Gastroesophageal sphincter (tissue), 4 donors: ENCODE measurements around the gene ODAD4. TPM values are rescaled to one million over a fixed set of nuclear protein-coding genes. Genes with fewer than 3 reads are reported as not detected.
"Not testable (repeated sequence)": the region's sequence is repeated elsewhere in the genome, so short reads cannot be mapped to it uniquely, and the experiment has no call there.

Source experiments
- ATAC-seq: fragments of 150-250 bp; one replicate; pipeline ENCODE4 v1.9.1; 2016; ENCODE audit warnings: mild to moderate bottlenecking, moderate library complexity
- H3K27ac ChIP-seq, 4 donors: fragments of 200-600 bp; sonication (generic) in 3 of 4; 1 replicate in 3 of 4; 2 replicates in 1 of 4; pipeline ENCODE4 v1.5.1; 2016 to 2019
- H3K27me3 ChIP-seq: fragments of 200-600 bp; sonication (generic); one replicate; pipeline ENCODE4 v1.5.1; 2019
- H3K36me3 ChIP-seq, 2 donors: fragments of 200-600 bp; sonication (generic); one replicate each; pipeline ENCODE4 v1.5.1; 2019; ENCODE audit warnings: control low read depth in 1 of 2
- H3K4me1 ChIP-seq, 3 donors: fragments of 200-600 bp; sonication (generic); 1 replicate in 2 of 3; 2 replicates in 1 of 3; pipeline ENCODE4 v1.5.1; 2016 to 2019; ENCODE audit warnings: control low read depth in 2 of 3
- H3K4me3 ChIP-seq, 2 donors: fragments of 200-600 bp; sonication (generic); one replicate each; pipeline ENCODE4 v1.5.1; 2019; ENCODE audit warnings: mild to moderate bottlenecking in 1 of 2, moderate library complexity in 1 of 2
- H3K9me3 ChIP-seq, 3 donors: fragments of 200-600 bp; sonication (generic); one replicate each; pipeline ENCODE4 v1.5.1; 2017 to 2019; ENCODE audit warnings: control low read depth in 2 of 3
- EP300 ChIP-seq: sonication (generic); formaldehyde crosslinking; IDR thresholded peaks from one replicate; pipeline ENCODE4 v1.6.1; 2017; ENCODE audit warnings: antibody characterized with exemption, mild to moderate bottlenecking
- POLR2A ChIP-seq, 2 donors: fragments of 450-650 bp; IDR thresholded peaks; one replicate each; pipeline ENCODE4 v1.6.1; 2017; ENCODE audit warnings: antibody characterized with exemption in 2 of 2, mild to moderate bottlenecking in 2 of 2, moderate library complexity in 1 of 2
- POLR2AphosphoS5 ChIP-seq: sonication (generic); formaldehyde crosslinking; IDR thresholded peaks from one replicate; pipeline ENCODE4 v1.6.1; 2017; ENCODE audit warnings: antibody characterized with exemption
- WGBS, 2 donors: methylation state at CpG; one replicate each; pipeline ENCODE4 v1.1.5; 2018; ENCODE audit warnings: low coverage in 1 of 2; 5-methylcytosine and 5-hydroxymethylcytosine counted together
- total RNA-seq, 4 donors: library from RNA; depleted of rRNA; stranded (reverse); fragments of >200 nt; gene quantifications; one replicate each; pipeline ENCODE4 v1.1.0, GENCODE V29; 2016
- TF ChIP-seq, protein P1 (sequence below), 4 experiments: fragments of 200-600 bp in 2 of 4; fragments of 450-650 bp in 2 of 4; sonication (generic) in 1 of 4; IDR thresholded peaks; one replicate each; pipeline ENCODE4 v1.5.1; 2017 to 2019; ENCODE audit warnings: antibody characterized with exemption in 4 of 4, mild to moderate bottlenecking in 2 of 4, moderate library complexity in 2 of 4

The ODAD4 gene
- total RNA-seq, 4 donors from 2014 or later = 0.19 to 2.2 (median 0.60) TPM

DNA sequence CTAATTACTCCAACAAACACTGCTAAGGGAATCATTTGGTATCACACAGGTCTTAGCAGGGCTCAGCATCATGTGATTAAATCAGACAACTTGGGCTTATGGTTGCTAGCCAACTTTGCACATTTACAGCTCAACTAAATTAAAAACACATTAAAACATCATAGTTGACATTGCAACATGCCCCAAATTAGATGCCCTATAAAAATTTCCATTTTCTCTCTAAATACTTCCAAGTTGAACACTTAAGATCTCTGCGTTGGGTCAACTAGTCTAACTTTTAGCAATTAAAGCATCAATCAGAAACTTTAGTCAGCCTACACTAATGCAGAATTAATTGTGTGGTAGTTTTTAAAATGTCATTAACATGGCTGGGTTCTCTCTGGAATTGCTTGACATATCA, 74.7 kb downstream of the ODAD4 start:
- Histone ChIP-seq H3K4me3 (no peak overlapping the region), H3K36me3 (peaks cover 0 to 32% of the 10 kb centered on the region in 2 donors), H3K9me3 (no peaks in the 10 kb centered on the region), H3K4me1 (peaks cover 0 to 73% (median 5%) of the 10 kb centered on the region in 3 donors), H3K27ac (no peak overlapping the region), H3K27me3 (no peaks in the 10 kb centered on the region)
- no peak for TF ChIP-seq EP300
- TF ChIP-seq, protein P1, sequence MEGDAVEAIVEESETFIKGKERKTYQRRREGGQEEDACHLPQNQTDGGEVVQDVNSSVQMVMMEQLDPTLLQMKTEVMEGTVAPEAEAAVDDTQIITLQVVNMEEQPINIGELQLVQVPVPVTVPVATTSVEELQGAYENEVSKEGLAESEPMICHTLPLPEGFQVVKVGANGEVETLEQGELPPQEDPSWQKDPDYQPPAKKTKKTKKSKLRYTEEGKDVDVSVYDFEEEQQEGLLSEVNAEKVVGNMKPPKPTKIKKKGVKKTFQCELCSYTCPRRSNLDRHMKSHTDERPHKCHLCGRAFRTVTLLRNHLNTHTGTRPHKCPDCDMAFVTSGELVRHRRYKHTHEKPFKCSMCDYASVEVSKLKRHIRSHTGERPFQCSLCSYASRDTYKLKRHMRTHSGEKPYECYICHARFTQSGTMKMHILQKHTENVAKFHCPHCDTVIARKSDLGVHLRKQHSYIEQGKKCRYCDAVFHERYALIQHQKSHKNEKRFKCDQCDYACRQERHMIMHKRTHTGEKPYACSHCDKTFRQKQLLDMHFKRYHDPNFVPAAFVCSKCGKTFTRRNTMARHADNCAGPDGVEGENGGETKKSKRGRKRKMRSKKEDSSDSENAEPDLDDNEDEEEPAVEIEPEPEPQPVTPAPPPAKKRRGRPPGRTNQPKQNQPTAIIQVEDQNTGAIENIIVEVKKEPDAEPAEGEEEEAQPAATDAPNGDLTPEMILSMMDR (IDR thresholded peaks at IDR 0.05) = no peak
- TF ChIP-seq POLR2A (IDR thresholded peaks at IDR 0.05) = no peak
- no peak for TF ChIP-seq POLR2AphosphoS5
- ATAC-seq = no peak
- 38 to 50% methylated on average over 1 of the region's 1 CpG for WGBS, 2 donors

DNA sequence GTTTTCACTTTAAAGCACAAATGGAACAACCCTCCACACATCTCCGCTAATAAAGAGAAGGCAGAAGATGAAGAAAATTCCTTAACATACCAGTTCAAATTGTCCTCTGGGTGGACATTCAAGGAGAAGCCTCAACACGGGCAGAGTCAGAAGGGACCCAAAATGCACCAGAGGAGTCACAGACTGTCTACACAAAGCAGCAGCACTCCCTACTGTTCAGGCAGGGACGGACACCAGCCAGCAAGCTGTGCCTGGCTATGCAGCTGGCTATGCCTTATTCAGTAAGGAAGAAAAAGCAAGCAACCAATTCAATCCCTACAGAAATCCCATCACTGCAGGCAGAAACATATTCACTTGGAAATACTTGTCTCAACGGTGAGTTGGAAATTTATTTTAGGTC, 78.8 kb downstream of the ODAD4 start:
- Histone ChIP-seq H3K36me3 (no peaks in the 10 kb centered on the region), H3K27ac (no peak overlapping the region), H3K9me3 (no peaks in the 10 kb centered on the region), H3K4me1 (peaks cover 0 to 91% (median 32%) of the 10 kb centered on the region in 3 donors), H3K4me3 (no peak overlapping the region), H3K27me3 (no peaks in the 10 kb centered on the region)
- no peak for ATAC-seq
- no peak for TF ChIP-seq EP300
- TF ChIP-seq, protein P1 (IDR thresholded peaks at IDR 0.05) = peak in 1 of 4 experiments; percentile 13
- no peak for TF ChIP-seq POLR2A (IDR thresholded peaks at IDR 0.05)
- WGBS, 2 donors = 62 to 73% methylated on average over 3 of the region's 4 CpGs

DNA sequence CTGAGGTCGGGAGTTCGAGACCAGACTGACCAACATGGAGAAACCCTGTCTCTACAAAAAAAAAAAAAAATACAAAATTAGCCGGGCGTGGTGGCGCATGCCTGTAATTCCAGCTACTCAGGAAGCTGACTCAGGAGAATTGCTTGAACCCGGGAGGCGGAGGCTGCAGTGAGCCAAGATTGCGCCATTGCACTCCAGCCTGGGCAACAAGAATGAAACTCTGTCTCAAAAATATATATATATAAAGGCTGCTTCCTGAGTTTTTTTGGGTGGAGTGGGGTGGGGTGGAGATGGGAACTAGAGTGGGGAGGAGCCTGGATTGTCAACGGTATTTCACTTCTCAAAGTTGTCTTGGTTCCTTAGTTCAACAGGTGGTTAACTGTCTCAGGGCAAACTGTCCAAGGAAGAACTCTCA, 79.9 kb downstream of the ODAD4 start:
- H3K4me3 ChIP-seq, ATAC-seq, H3K27me3 ChIP-seq, H3K36me3 ChIP-seq, H3K27ac ChIP-seq, H3K9me3 ChIP-seq: not testable (repeated sequence)
- 57 to 66% methylated on average over 7 to 9 of the region's 9 CpGs for WGBS, 2 donors
- peaks cover 0 to 91% (median 39%) of the 10 kb centered on the region in 3 donors for H3K4me1 ChIP-seq

DNA sequence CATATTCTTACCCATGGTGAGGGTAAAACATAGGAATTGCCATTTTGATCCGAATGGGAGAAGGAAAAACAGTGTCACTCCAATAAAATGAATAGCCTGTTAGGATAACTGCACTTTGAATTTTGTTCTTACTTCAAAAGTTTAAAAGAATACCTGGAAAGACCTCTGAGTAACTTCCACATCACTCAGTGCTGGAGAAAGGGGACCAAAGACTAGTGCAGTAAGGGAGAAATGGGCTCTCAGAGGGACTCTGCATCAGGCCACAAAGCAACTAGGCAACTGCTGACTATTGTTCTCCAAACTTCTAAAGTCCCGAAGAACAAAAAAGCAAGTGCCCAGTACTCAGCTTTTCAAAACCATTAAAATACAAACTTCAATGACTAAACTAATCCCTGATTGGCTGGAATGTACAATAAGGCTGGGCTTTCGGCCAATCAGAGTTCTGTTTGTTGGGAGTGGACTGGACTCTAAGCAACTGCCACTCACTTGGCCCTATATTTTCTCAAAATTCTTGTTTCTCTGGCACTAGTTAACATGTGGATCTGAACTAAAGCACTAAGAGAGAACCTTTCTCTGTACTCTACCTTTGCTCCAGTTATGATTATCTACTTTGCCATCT, 80.6 kb downstream of the ODAD4 start:
- no peak for ATAC-seq
- WGBS, 2 donors = 77 to 87% methylated on average over 3 of the region's 3 CpGs
- H3K36me3 ChIP-seq = no peaks in the 10 kb centered on the region
- no peak for TF ChIP-seq POLR2A (IDR thresholded peaks at IDR 0.05)
- TF ChIP-seq, protein P1 (IDR thresholded peaks at IDR 0.05) = no peak
- no peak for TF ChIP-seq EP300
- TF ChIP-seq POLR2AphosphoS5 = no peak
- H3K4me1 ChIP-seq = peaks cover 0 to 91% (median 47%) of the 10 kb centered on the region in 3 donors
- H3K27me3 ChIP-seq = no peaks in the 10 kb centered on the region
- H3K4me3 ChIP-seq = no peak overlapping the region
- no peaks in the 10 kb centered on the region for H3K9me3 ChIP-seq
- H3K27ac ChIP-seq = no peak overlapping the region

DNA sequence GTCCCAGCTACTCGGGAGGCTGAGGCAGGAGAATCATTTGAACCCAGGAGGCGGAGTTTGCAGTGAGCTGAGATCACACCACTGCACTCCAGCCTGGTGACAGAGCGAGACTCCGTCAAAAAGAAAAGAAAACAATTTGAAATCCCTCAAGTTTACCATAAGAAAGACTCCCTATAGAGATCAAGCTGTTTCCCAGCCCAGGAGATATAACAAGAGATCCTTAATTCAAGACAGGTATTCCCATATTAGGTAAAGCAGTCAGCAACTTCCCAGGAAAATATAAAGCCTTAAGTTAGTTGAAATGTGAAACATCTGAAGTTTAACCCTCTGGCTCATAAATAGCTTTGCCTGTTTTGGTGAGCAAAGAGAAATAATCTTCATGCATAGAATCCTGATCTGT, 81.9 kb downstream of the ODAD4 start:
- H3K4me1 ChIP-seq = peaks cover 0 to 86% (median 48%) of the 10 kb centered on the region in 3 donors
- H3K27ac ChIP-seq, H3K36me3 ChIP-seq, H3K27me3 ChIP-seq, H3K4me3 ChIP-seq, ATAC-seq, H3K9me3 ChIP-seq: not testable (repeated sequence)
- 73 to 74% methylated on average over 3 to 4 of the region's 4 CpGs for WGBS, 2 donors

DNA sequence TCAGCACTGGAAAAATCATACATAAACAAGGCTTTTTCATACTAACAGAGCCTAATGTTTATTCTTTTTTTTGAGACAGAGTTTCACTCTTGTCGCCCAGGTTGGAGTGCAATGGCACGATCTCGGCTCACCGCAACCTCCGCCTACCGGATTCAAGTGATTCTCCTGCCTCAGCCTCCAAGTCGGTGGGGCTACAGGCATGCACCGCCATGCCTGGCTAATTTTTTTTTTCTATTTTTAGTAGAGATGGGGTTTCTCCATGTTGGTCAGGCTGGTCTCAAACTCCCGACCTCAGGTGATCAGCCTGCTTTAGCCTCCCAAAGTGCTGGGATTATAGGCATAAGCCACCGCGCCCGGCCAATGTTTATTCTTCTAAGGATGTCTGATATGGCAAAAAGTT, 83.3 kb downstream of the ODAD4 start:
- not testable (repeated sequence) for H3K9me3 ChIP-seq, ATAC-seq, H3K36me3 ChIP-seq, H3K4me3 ChIP-seq, H3K27me3 ChIP-seq
- Histone ChIP-seq H3K4me1 (peaks cover 0 to 88% (median 48%) of the 10 kb centered on the region in 3 donors), H3K27ac (peak overlapping the region in 2 of 4 donors; percentile 3 to 33)
- WGBS, 2 donors = 83 to 93% methylated on average over 10 to 12 of the region's 12 CpGs

Other genes with a start within 250 kb of the ODAD4 start
- gene EIF1, start 241.7 kb upstream of the ODAD4 start, total RNA-seq = 100 to 1,000 TPM; 224 to 331 (median 270) TPM
- gene GAST, start 218.3 kb upstream of the ODAD4 start, total RNA-seq = not detected
- gene HAP1, start 196.0 kb upstream of the ODAD4 start, total RNA-seq = under 1 TPM in 1 of 4 donors, not detected in 3; 0.54 TPM
- gene JUP, start 143.9 kb upstream of the ODAD4 start, total RNA-seq = 10 to 100 TPM; 30.8 to 60.9 (median 41.7) TPM
- 10 to 100 TPM in 3 of 4 donors, 1 to 10 TPM in 1; 8.3 to 20.9 (median 19.1) TPM for gene P3H4, start 118.7 kb upstream of the ODAD4 start, total RNA-seq
- 10 to 100 TPM; 33.7 to 43.2 (median 38.2) TPM for gene FKBP10, start 117.6 kb upstream of the ODAD4 start, total RNA-seq
- gene NT5C3B, start 94.4 kb upstream of the ODAD4 start, total RNA-seq = 10 to 100 TPM; 64.8 to 83.7 (median 71.5) TPM
- 1 to 10 TPM in 2 of 4 donors, under 1 TPM in 2; 0.62 to 2.7 (median 1.4) TPM for gene KLHL10, start 92.8 kb upstream of the ODAD4 start, total RNA-seq
- gene KLHL11, start 65.2 kb upstream of the ODAD4 start, total RNA-seq = 10 to 100 TPM; 17.5 to 32.7 (median 22.7) TPM
- 10 to 100 TPM; 40.8 to 84.0 (median 61.6) TPM for gene ACLY, start 11.7 kb upstream of the ODAD4 start, total RNA-seq
- 10 to 100 TPM; 56.7 to 97.9 (median 64.7) TPM for gene CNP, start 36.2 kb downstream of the ODAD4 start, total RNA-seq
- gene DNAJC7, start 86.8 kb downstream of the ODAD4 start, total RNA-seq = 10 to 100 TPM; 41.9 to 59.6 (median 54.4) TPM
- 10 to 100 TPM; 40.1 to 72.3 (median 52.8) TPM for gene NKIRAS2, start 89.5 kb downstream of the ODAD4 start, total RNA-seq
- 1 to 10 TPM in 1 of 4 donors, under 1 TPM in 3; 0.27 to 1.4 (median 0.58) TPM for gene C17orf113, start 120.0 kb downstream of the ODAD4 start, total RNA-seq
- not detected for gene ZNF385C, start 167.9 kb downstream of the ODAD4 start, total RNA-seq
- gene DHX58, start 182.1 kb downstream of the ODAD4 start, total RNA-seq = 10 to 100 TPM; 11.3 to 21.3 (median 13.9) TPM
- gene KAT2A, start 190.8 kb downstream of the ODAD4 start, total RNA-seq = 10 to 100 TPM; 10.3 to 51.2 (median 19.3) TPM
- gene HSPB9, start 192.2 kb downstream of the ODAD4 start, total RNA-seq = not detected
- 100 to 1,000 TPM in 3 of 4 donors, 10 to 100 TPM in 1; 91.7 to 122 (median 108) TPM for gene RAB5C, start 224.4 kb downstream of the ODAD4 start, total RNA-seq